RWPE1 (cell line): ENCODE measurements around the gene LANCL2.
"Not testable (repeated sequence)": the region's sequence is repeated elsewhere in the genome, so short reads cannot be mapped to it uniquely, and the experiment has no call there.

Experiments
- CTCF ChIA-PET: fragments of 350-600 bp; sonication (Branson Sonifier 250); formaldehyde crosslinking; extraction: SDS; loops from one replicate; lab custom pipeline; 2021; lab: Yijun Ruan, JAX
- POLR2A ChIA-PET: fragments of 400-600 bp; formaldehyde crosslinking; extraction: SDS; loops from one replicate; lab custom pipeline; 2020; ENCODE audit warnings: antibody characterized with exemption; ENCODE audit not compliant: low non-redundant PET; lab: Yijun Ruan, JAX
- DNase-seq: peaks from one replicate; pipeline ENCODE4 v3.0.0; 2012; ENCODE audit warnings: low spot score
- H3K27ac ChIP-seq: fragments of 450-650 bp; 2 replicates; pipeline ENCODE4 v1.5.1; 2017
- TF ChIP-seq, protein P1 (sequence below): fragments of 450-650 bp; conservative IDR thresholded peaks from 2 replicates; pipeline ENCODE4 v1.5.1; 2017; ENCODE audit warnings: low read depth, mild to moderate bottlenecking

The LANCL2 gene

DNA sequence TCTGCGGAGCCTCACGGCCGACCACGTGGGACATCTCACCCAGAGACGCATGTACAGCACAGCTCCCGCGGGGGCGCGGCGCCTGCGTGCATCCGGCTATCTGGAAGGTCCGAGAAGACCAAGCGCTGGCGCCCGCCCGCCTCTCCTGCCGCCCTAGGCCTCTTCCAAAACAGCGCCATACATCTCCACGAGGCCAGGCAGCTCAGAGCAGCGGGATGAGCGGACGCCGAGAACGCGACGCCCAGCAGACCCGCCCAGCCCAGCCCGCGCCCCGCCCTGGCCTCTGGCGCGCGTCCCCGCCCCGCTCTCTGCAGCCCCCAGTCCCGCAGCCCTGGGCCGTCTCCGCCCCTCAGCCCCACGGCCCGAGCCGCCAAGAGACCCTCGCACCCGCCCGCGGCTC, 20.3 kb upstream of the LANCL2 start:
- ChIA-PET CTCF (interaction anchor here (0.7 kb wide), 1 partner anchor 17 kb away, joined by 3 read pairs; no protein-coding TSS in a partner anchor), POLR2A (no interaction called here)
- TF ChIP-seq, protein P1, sequence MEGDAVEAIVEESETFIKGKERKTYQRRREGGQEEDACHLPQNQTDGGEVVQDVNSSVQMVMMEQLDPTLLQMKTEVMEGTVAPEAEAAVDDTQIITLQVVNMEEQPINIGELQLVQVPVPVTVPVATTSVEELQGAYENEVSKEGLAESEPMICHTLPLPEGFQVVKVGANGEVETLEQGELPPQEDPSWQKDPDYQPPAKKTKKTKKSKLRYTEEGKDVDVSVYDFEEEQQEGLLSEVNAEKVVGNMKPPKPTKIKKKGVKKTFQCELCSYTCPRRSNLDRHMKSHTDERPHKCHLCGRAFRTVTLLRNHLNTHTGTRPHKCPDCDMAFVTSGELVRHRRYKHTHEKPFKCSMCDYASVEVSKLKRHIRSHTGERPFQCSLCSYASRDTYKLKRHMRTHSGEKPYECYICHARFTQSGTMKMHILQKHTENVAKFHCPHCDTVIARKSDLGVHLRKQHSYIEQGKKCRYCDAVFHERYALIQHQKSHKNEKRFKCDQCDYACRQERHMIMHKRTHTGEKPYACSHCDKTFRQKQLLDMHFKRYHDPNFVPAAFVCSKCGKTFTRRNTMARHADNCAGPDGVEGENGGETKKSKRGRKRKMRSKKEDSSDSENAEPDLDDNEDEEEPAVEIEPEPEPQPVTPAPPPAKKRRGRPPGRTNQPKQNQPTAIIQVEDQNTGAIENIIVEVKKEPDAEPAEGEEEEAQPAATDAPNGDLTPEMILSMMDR: no peak
- H3K27ac ChIP-seq: no peak overlapping the region
- no peak for DNase-seq

DNA sequence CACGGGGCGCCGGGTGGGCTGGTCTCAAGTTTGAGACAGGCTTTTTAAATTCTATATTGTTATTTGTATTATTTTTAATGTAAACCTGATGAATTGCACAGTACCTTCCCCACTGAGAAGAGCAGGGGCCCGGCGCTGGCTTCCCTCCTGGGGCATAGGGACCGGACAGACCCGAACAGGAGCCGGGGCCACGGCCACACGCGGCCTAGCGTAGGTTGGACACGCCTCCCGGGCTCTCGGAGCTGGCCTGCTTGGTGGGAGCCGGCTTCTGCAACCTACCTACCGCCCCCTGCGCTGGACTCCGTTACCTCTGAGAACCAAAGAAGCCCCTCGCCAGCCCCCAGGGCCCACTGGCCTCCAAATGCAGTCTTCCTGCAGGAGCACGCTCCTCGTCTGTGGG, 19.8 kb upstream of the LANCL2 start:
- TF ChIP-seq, protein P1: no peak
- CTCF ChIA-PET: no interaction called here
- POLR2A ChIA-PET: no interaction called here
- no peak for DNase-seq
- H3K27ac ChIP-seq: no peak overlapping the region

- CTCF ChIA-PET: no interaction called here
- TF ChIP-seq, protein P1: no peak
- POLR2A ChIA-PET: no interaction called here
- DNase-seq: peak; percentile 73
- no peak overlapping the region for H3K27ac ChIP-seq
Observed at GRCh38 chr7:55348502-55348901, 16.6 kb upstream of the LANCL2 start.

- ChIA-PET POLR2A (no interaction called here), CTCF (no interaction called here)
- H3K27ac ChIP-seq: no peak overlapping the region
- DNase-seq: no peak
- TF ChIP-seq, protein P1: no peak
Observed at GRCh38 chr7:55349121-55349520, 16.0 kb upstream of the LANCL2 start.

- POLR2A ChIA-PET: no interaction called here
- TF ChIP-seq, protein P1: no peak
- CTCF ChIA-PET: no interaction called here
- no peak overlapping the region for H3K27ac ChIP-seq
- DNase-seq: no peak
Observed at GRCh38 chr7:55350281-55350680, 14.9 kb upstream of the LANCL2 start.

- DNase-seq: no peak
- ChIA-PET POLR2A (no interaction called here), CTCF (interaction anchor here (0.6 kb wide), 1 partner anchor 143 kb away, joined by 3 read pairs; no protein-coding TSS in a partner anchor)
- TF ChIP-seq, protein P1: no peak
- H3K27ac ChIP-seq: no peak overlapping the region
Observed at GRCh38 chr7:55351263-55351662, 13.9 kb upstream of the LANCL2 start.

DNA sequence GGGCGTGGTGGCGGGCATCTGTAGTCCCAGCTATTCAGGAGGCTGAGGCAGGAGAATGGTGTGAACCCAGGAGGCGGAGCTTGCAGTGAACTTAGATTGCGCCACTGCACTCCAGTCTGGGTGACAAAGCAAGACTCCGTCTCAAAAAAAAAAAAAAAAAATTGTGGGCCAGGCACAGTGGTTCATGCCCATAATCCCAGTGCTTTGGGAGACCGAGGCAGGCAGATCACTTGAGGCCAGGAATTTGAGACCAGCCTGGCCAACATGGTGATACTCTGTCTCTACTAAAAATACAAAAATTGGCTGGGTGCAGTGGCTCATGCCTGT, 12.2 kb upstream of the LANCL2 start:
- CTCF ChIA-PET: interaction anchor here (0.7 kb wide), 1 partner anchor 55 kb away, joined by 3 read pairs; no protein-coding TSS in a partner anchor
- POLR2A ChIA-PET, H3K27ac ChIP-seq, DNase-seq: not testable (repeated sequence)
